Measurements from ENCODE around the gene PGPEP1.
"Not testable (repeated sequence)": the region's sequence is repeated elsewhere in the genome, so short reads cannot be mapped to it uniquely, and the experiment has no call there.

The PGPEP1 gene

GRCh38 chr19:18308948-18309325 lies 31.5 kb upstream of the PGPEP1 start:
- no peak for DNase-seq

- DNase-seq = no peak
These were observed 30.8 kb upstream of the PGPEP1 start for GRCh38 chr19:18309525-18310064.

GRCh38 chr19:18310118-18310909 lies 30.1 kb upstream of the PGPEP1 start:
- DNase-seq = no peak

GRCh38 chr19:18310966-18311365 lies 29.4 kb upstream of the PGPEP1 start:
- no peak for DNase-seq

DNA sequence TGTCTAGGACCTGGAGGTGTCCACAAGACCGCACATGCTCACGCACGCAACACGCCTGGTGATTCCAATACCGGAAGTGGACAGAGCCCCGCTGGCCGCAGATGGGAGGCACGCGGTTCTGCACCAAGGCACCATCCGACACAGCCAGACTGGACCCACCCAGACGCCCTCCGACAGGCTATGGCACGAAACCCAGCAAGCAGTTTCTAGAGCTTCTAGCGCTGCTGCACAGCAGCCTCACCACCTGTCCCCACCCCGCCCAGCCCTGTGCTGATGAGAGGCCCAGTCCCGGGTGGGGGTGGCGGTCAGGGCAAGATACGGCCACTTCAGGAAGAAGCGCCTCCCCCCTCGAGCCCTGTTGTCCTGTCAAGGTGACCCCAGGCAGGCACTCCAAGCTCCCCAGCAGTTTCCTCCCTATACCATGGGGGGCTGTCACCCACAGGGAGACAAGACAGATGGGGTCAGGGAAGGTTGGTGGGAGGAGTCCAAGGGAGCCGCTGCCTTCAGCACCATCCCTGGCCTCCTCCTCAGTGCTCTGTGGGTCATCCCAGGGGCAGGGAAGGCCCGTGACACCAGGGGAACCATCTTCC lies 28.8 kb upstream of the PGPEP1 start:
- no peak for DNase-seq

GRCh38 chr19:18312092-18312534 lies 28.3 kb upstream of the PGPEP1 start:
- DNase-seq = no peak

DNA sequence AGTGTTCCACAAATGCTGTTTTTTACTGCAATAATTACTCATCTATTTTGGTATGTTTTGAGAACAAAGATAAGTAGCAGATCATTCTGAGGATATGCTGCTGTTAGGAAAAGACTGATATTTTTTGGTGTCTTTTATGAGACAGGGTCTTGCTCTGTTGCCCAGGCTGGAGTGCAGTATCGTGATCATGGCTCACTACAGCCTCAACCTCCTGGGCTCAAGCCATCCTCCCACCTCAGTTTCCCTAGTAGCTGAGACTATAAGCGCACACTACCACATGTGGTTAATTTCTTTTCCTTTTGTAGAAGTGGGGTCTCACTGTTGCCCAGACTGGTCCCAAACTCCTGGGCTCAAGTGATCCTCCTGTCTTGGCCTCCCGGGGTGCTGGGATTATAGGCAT lies 27.0 kb upstream of the PGPEP1 start:
- no peak for DNase-seq

- no peak for DNase-seq
These were observed 22.2 kb upstream of the PGPEP1 start for GRCh38 chr19:18317961-18318800.

DNA sequence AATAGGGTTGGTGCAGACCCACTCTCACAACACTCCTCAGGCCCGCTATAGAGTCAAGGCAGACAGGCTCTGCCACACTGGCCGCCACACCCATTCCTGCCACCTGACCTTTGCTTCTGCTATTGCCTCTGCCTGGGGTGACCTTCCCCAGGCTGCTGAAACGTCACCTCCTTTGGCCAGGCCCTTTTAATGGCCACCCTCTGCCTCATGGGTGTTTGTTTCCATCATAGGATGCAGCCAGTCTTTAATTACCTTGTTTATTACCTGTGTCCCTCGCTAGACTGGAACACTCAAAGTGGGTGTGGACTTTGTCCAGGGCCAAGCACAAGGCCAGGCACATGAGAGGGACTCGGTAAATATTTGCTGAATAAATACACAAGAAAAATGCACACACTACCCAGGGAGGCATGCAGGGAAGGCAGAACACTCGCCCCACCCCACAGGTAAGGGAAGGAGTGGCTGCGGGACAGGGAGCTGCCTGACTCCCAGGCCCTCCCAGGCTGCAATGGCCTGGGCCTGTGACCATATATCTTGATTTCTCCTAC lies 20.7 kb upstream of the PGPEP1 start:
- DNase-seq = no peak

DNA sequence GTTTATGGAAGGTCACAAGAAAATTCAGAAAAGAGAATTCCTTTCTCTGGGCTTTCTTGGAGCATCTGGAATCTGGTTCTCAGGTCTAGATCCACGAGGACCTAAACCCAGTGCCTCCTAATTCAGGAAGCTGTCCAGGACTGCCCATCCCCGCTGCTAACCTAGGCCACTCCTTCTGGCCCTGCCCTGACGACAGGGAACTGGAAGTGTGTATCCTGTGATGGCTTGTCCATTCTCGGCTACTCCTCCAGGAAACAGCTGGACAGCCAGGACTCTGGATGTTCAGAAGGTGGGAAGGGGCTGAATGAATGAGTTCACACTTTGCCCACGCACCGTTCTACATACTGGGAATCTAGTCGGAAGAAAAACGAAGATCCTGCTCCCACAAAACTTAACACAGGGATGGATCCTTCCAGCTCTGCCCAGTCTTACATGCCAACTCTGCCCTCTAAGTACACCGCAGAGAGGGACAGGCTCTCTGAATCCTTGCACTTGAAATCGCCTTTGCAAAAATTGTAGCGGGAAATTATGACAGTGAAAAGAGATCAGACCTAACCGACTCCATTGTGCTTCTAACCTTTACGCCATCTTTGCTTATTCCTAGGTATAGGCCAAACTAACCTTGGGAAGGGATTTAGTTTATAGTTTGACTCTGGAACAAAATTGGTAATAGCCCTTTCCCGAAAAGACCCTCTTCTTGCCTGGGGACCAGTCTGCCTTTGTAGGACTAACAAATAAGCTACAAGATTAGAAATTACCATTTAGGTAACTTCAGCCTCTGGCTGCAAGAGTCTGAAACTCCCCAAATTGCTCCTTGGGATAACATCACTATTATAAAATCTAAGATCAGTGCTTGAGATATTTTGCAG lies 19.3 kb upstream of the PGPEP1 start:
- DNase-seq = no peak

- DNase-seq = no peak
These were observed 18.7 kb upstream of the PGPEP1 start for GRCh38 chr19:18321734-18322102.

DNA sequence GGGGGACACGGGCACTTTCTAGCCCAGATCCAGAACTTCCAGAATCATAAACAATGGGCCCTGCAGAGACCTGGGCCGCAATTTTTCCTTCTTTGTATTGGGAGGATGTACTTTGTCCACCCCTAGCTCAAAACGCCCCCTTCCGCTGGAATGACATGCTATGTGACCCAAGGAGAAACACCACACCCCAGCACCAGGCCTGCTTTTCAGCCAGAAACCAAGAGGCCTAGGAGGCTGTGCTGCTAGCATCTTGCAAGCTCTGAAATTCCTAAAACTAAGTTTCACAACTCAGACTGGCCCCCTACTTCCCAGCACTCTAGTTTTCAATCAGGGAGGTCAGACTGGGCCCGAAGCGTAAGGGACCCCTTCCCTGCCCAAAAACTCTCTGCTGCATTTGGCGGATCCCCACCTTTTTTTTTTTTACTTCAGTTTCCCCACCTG lies 18.1 kb upstream of the PGPEP1 start:
- no peak for DNase-seq

DNA sequence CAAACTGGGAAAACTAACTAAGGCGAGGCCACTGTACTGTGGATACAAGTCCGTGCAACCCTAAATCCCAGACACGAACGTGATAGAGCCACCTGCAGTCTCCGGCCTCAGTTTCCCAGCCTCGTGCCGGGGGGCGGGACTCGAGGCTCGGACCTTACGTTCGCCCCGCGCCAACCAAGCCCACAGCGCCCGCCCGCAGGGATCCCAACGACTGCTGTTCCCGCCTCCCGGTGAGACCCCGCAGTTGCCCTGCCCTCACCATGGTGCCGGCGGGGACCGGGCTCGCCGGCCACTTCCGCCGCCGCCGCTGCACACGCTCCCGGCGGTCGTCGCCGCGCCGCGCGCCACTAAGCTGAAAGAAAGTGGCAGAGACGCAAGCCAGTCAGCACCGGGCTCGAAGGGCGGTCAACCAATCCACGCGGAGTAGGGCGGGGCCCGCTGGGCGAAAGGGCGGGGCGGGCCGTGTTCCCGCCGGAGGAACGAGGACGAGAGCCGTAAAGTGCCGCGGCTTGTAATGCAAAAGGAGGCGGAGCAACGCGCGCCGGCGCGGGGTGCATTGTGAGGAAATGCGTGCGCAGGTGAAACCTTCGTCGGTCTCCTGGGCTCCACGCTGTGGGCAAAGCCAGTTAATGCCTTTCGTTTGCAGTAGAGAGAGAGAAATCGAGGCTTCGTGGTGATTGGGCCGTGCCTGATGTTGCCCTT lies 17.5 kb upstream of the PGPEP1 start, which contains the start of gene LSM4:
LSM4 (minus strand) TSS at position 318 of the 702 bp plus-strand sequence; CDS start at position 262, 56 bp downstream.
- peak; percentile 95 for DNase-seq

GRCh38 chr19:18324373-18324731 lies 16.0 kb upstream of the PGPEP1 start:
- DNase-seq = not testable (repeated sequence)

DNA sequence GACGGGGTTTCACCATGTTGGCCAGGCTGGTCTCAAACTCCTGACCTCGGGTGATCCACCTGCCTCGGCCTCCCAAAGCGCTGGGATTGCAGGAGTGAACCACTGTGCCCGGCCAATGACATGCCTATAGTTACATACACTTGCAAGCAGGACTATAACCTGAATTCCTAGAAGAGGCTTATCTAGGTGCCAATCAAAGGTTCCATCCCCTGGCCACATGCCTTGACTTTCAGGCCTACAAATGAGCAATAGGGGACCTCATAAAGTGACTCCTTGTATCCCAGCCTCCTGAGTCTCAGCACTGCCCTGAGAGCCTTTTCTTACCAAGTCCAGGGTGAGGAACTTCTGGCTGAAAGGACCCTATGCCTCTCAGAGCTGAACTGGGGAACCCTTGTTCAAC lies 13.6 kb upstream of the PGPEP1 start:
- no peak for DNase-seq

GRCh38 chr19:18328340-18329034 lies 11.9 kb upstream of the PGPEP1 start:
- DNase-seq = peak; percentile 92

DNA sequence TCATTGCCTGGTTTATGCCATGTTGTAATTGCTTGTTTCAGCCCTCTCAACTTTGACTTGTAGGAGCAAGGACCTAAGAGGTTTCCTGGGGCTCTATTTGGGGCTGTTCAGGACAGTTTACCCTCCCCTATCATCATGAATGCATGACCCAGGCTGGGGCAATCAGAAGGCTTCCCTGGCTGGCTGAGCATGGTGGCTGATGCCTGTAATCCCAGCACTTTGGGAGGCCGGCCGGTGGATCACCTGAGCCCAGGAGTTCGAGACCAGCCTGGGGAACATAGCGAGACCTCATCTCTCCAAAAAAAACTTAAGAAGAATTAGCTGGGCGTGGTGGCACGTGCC lies 11.4 kb upstream of the PGPEP1 start:
- DNase-seq = no peak

DNA sequence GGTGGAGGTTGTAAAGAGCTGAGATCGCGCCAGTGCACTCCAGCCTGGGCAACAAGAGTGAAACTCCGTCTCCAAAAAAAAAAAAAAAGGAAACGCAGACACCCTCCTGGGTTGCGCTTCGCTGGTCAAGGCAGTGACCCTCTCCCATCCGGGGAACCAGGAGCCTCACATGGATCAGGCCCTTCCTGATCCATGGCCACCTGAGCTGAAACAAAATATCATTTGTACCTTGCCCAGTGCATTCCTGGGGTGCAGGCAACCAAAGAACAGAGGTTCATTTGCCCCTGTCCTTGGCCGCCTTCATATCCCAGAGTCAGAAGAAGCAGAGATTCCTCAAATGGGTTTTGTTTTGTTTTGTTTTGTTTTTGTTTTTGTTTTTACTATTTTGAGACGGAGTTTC lies 9.5 kb upstream of the PGPEP1 start:
- no peak for DNase-seq

GRCh38 chr19:18332917-18333530 lies 7.4 kb upstream of the PGPEP1 start:
- no peak for DNase-seq

DNA sequence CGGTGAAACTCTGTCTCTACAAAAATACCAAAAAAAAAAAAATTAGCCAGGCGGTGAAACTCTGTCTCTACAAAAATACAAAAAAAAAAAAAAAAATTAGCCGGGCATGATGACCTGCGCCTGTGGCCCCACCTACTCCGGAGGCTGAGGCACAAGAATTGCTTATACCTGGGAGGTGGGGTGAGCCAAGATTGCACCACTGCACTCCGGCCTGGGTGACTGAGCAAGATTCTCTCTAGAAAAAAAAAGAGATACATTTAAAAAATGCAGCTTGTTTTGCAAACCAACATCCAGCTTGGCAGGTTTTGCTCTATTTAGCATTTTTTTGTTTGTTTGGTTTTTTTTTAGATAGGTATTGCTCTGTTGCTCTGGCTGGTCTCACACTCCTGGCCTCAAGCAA lies 6.7 kb upstream of the PGPEP1 start:
- DNase-seq = no peak

All from amniotic stem cell (primary cell).